CD14-positive monocyte (primary cell): ENCODE data around the gene MMEL1. TPM values are rescaled to one million over a fixed set of nuclear protein-coding genes. Genes with fewer than 3 reads are reported as not detected.

Experiments used
- DNase-seq, 3 donors: peaks; one replicate each; pipeline ENCODE4 v3.0.0-alpha.2; 2011 to 2022
- H2AFZ ChIP-seq: 2 replicates; pipeline ENCODE4 v1.6.0; 2012; ENCODE audit warnings: mild to moderate bottlenecking, low read depth, low read length, inconsistent platforms; ENCODE audit not compliant: insufficient read depth, poor library complexity, severe bottlenecking
- H3K27ac ChIP-seq, 2 donors: 1 replicate in 1 of 2; 2 replicates in 1 of 2; pipeline ENCODE4 v1.5.1; 2012 to 2013; ENCODE audit warnings: low read length in 2 of 2, control low read depth in 1 of 2, inconsistent platforms in 1 of 2, low read depth in 1 of 2, mild to moderate bottlenecking in 1 of 2
- H3K27me3 ChIP-seq, 2 donors: one replicate each; pipeline versions ENCODE4 v1.6.0 to v1.6.1; 2011 to 2013; ENCODE audit warnings: low read length in 2 of 2; ENCODE audit not compliant: control insufficient read depth in 2 of 2, insufficient read depth in 2 of 2
- H3K36me3 ChIP-seq, 2 donors: replicated peaks in 1 of 2; 1 replicate in 1 of 2; 2 replicates in 1 of 2; pipeline versions ENCODE4 v1.5.1 to v1.6.1; 2012 to 2013; ENCODE audit warnings: low read length in 2 of 2, control low read depth in 1 of 2, inconsistent platforms in 1 of 2, mild to moderate bottlenecking in 1 of 2; ENCODE audit not compliant: insufficient read depth in 2 of 2, control insufficient read depth in 1 of 2
- H3K4me1 ChIP-seq, 2 donors: 1 replicate in 1 of 2; 2 replicates in 1 of 2; pipeline versions ENCODE4 v1.5.1 to v1.6.1; 2012 to 2013; ENCODE audit warnings: low read length in 2 of 2, control low read depth in 1 of 2, inconsistent platforms in 1 of 2, mild to moderate bottlenecking in 1 of 2, moderate library complexity in 1 of 2; ENCODE audit not compliant: insufficient read depth in 2 of 2, control insufficient read depth in 1 of 2
- H3K4me2 ChIP-seq: replicated peaks from 2 replicates; pipeline ENCODE3; 2012; ENCODE audit warnings: low read length, moderate library complexity, mild to moderate bottlenecking; ENCODE audit not compliant: poor library complexity, severe bottlenecking; ENCODE audit errors: extremely low read depth
- H3K4me3 ChIP-seq, 3 experiments: fragments of 200-600 bp in 1 of 3; sonication (generic) in 1 of 3; replicated peaks in 1 of 3; 1 replicate in 2 of 3; 2 replicates in 1 of 3; pipeline ENCODE4 v1.5.1; 2011 to 2013; ENCODE audit warnings: low read length in 3 of 3, mild to moderate bottlenecking in 3 of 3, control low read depth in 2 of 3, low read depth in 2 of 3, inconsistent platforms in 1 of 3, moderate library complexity in 1 of 3
- H3K79me2 ChIP-seq: 2 replicates; pipeline ENCODE4 v1.6.0; 2012; ENCODE audit warnings: mild to moderate bottlenecking, control low read depth, inconsistent platforms, low read length, moderate library complexity; ENCODE audit not compliant: insufficient read depth
- H3K9ac ChIP-seq: 2 replicates; pipeline ENCODE4 v1.6.0; 2017; ENCODE audit warnings: low read length, mild to moderate bottlenecking; ENCODE audit not compliant: insufficient read depth, poor library complexity, severe bottlenecking
- H3K9me3 ChIP-seq, 2 donors: replicated peaks in 1 of 2; 1 replicate in 1 of 2; 2 replicates in 1 of 2; pipeline versions ENCODE4 v1.5.1 to v1.6.1; 2012 to 2013; ENCODE audit warnings: low read length in 2 of 2, control low read depth in 1 of 2; ENCODE audit not compliant: control insufficient read depth in 1 of 2, insufficient read depth in 1 of 2
- H4K20me1 ChIP-seq: 2 replicates; pipeline ENCODE4 v1.6.0; 2012; ENCODE audit warnings: mild to moderate bottlenecking, low read length, control low read depth, moderate library complexity; ENCODE audit not compliant: insufficient read depth
- H3K27ac Mint-ChIP-seq, 7 donors: one replicate each; pipeline ENCODE4 v1.8.0; 2020; ENCODE audit warnings: mild to moderate bottlenecking in 7 of 7, mixed read lengths in 7 of 7, moderate library complexity in 6 of 7, inconsistent platforms in 2 of 7
- H3K27me3 Mint-ChIP-seq, 3 donors: one replicate each; pipeline ENCODE4 v1.8.0; 2021 to 2022; ENCODE audit warnings: low read depth in 3 of 3, mild to moderate bottlenecking in 3 of 3, mixed read lengths in 3 of 3, moderate library complexity in 3 of 3, inconsistent platforms in 1 of 3
- H3K36me3 Mint-ChIP-seq, 2 donors: one replicate each; pipeline ENCODE4 v1.8.0; 2020; ENCODE audit warnings: mixed read lengths in 2 of 2, inconsistent platforms in 1 of 2, mild to moderate bottlenecking in 1 of 2
- H3K4me1 Mint-ChIP-seq: one replicate; pipeline ENCODE4 v1.8.0; 2020; ENCODE audit warnings: mild to moderate bottlenecking, mixed read lengths
- H3K4me3 Mint-ChIP-seq, 2 donors: one replicate each; pipeline ENCODE4 v1.8.0; 2020; ENCODE audit warnings: mild to moderate bottlenecking in 2 of 2, mixed read lengths in 2 of 2, moderate library complexity in 1 of 2
- H3K9me3 Mint-ChIP-seq, 7 donors: one replicate each; pipeline ENCODE4 v1.8.0; 2020 to 2022; ENCODE audit warnings: mixed read lengths in 7 of 7, mild to moderate bottlenecking in 6 of 7, moderate library complexity in 6 of 7, inconsistent platforms in 2 of 7
- CTCF ChIP-seq: fragments of 200-600 bp; IDR thresholded peaks from one replicate; pipeline ENCODE4 v1.8.0; 2022; ENCODE audit warnings: antibody characterized with exemption, mild to moderate bottlenecking
- WGBS: methylation state at CpG from one replicate; pipeline ENCODE4 v1.1.5; 2013; ENCODE audit warnings: missing lambda C conversion rate; ENCODE audit not compliant: insufficient coverage; 5-methylcytosine and 5-hydroxymethylcytosine counted together
- intact Hi-C, 2 donors: fragments of 100-400 bp; cut with micrococcal nuclease; formaldehyde crosslinking; loops; one replicate each; pipeline versions ENCODE4 v1.15.0 to v1.15.1; 2023
- polyA plus RNA-seq, 3 donors: library from polyadenylated mRNA; depleted of rRNA in 1 of 3; unstranded in 2 of 3; stranded (reverse) in 1 of 3; fragments of 300-500 nt in 2 of 3; fragments of >200 nt in 1 of 3; fragmentation: Illumina TruSeq in 2 of 3; gene quantifications; 1 replicate in 2 of 3; 2 replicates in 1 of 3; pipeline ENCODE4 v1.2.3, GENCODE V29; 2012 to 2021

MMEL1 gene
- polyA plus RNA-seq, 3 donors = 1.1 to 4.4 (median 1.9) TPM

DNA sequence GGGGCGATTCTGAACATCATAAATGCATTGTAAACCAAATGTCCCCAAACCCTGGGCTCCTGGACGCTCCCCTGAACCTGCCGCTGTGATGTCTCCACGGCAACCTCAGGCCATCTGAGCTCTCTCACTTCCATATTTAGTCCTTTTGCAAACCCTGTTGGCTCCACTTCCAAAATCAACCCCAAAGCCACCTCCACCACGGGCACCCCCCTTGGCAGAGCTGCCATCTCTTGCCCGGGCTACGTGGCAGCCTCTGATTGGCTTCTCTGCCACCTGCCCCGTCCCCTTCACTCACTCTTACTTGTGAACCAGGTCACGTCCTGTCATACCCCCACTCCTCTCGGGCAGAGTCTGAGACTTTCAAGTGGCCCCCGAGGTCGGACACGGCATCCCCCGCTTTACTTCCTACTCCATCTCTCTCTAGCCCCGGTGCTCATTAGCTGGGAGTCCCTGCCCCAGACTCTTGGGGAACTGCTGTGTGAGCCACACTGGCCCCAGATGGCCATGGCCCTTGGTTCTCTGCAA is 30.4 kb downstream of the MMEL1 start:
- no peak for TF ChIP-seq CTCF
- H3K36me3 Mint-ChIP-seq = no peaks in the 10 kb centered on the region
- Histone ChIP-seq H3K4me1 (no peaks in the 10 kb centered on the region), H4K20me1 (no peaks in the 10 kb centered on the region), H3K27me3 (no peaks in the 10 kb centered on the region), H3K4me2 (no peak overlapping the region), H3K4me3 (no peak overlapping the region), H3K9ac (no peak overlapping the region), H3K36me3 (no peaks in the 10 kb centered on the region), H3K79me2 (no peaks in the 10 kb centered on the region), H3K9me3 (no peaks in the 10 kb centered on the region), H2AFZ (no peak overlapping the region), H3K27ac (no peak overlapping the region)
- DNase-seq = no peak
- H3K4me1 Mint-ChIP-seq = no peaks in the 10 kb centered on the region
- intact Hi-C loops = no loop called here
- H3K9me3 Mint-ChIP-seq = peaks cover 0 to 14% (median 3%) of the 10 kb centered on the region in 7 donors
- no peak overlapping the region for H3K4me3 Mint-ChIP-seq
- peak overlapping the region in 1 of 7 donors; percentile 18 for H3K27ac Mint-ChIP-seq
- 81% methylated on average over 14 of the region's 15 CpGs for WGBS
- peaks cover 7 to 22% (median 11%) of the 10 kb centered on the region in 3 donors for H3K27me3 Mint-ChIP-seq

- Histone ChIP-seq H3K79me2 (no peaks in the 10 kb centered on the region), H3K4me2 (no peak overlapping the region), H3K4me3 (no peak overlapping the region), H3K36me3 (no peaks in the 10 kb centered on the region), H4K20me1 (no peaks in the 10 kb centered on the region), H3K27ac (no peak overlapping the region), H3K4me1 (no peaks in the 10 kb centered on the region), H3K9me3 (no peaks in the 10 kb centered on the region), H3K9ac (no peak overlapping the region), H2AFZ (no peak overlapping the region), H3K27me3 (no peaks in the 10 kb centered on the region)
- Mint-ChIP-seq H3K36me3 (no peaks in the 10 kb centered on the region), H3K27me3 (peaks cover 7 to 23% (median 12%) of the 10 kb centered on the region in 3 donors), H3K9me3 (peaks cover 0 to 14% (median 3%) of the 10 kb centered on the region in 7 donors), H3K4me1 (no peaks in the 10 kb centered on the region), H3K27ac (no peak overlapping the region), H3K4me3 (no peak overlapping the region)
- DNase-seq = no peak
- WGBS = 90% methylated on average over 14 of the region's 18 CpGs
- intact Hi-C loops = no loop called here
- TF ChIP-seq CTCF = no peak
Measured at GRCh38 chr1:2601721-2602303, 31.0 kb downstream of the MMEL1 start.
